ENCODE results near the gene CCDC88C. TPM values are rescaled to one million over a fixed set of nuclear protein-coding genes. Genes with fewer than 3 reads are reported as not detected.

The CCDC88C gene
- total RNA-seq, 1 experiment from 2014 or later, result 29.8 TPM

DNA sequence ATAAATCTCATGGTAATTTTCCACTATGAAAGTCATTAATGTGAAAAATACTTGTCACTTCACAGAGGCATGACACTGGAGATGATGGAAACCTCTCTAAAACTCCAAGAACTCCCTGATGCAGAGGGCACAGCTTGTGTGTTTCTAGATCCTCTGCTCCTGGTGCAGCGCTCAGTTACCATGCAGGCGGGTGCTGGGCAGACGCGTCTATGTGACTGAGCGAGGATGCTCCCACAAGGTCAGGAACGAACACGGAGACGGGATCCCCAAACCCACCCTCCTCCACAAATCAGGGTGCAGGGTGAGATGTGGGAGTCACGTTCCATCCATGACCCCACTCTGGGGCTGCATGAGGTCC lies 81.5 kb downstream of the CCDC88C start:
- Histone ChIP-seq H3K36me3 (ENCODE audit: control insufficient read depth, insufficient read depth, low read length) (no peaks in the 10 kb centered on the region; the same call in 1 of the 2 replicates), H3K4me3 (ENCODE audit: low read depth, low read length) (no peak overlapping the region), H3K4me1 (no peaks in the 10 kb centered on the region), H3K27me3 (replicated peaks; ENCODE audit: control insufficient read depth, insufficient read depth, low read length) (no peaks in the 10 kb centered on the region), H3K9me3 (no peaks in the 10 kb centered on the region)
- no peak for DNase-seq
- Mint-ChIP-seq H3K9me3 (ENCODE audit: unreplicated experiment) (no peaks in the 10 kb centered on the region), H3K27ac (ENCODE audit: unreplicated experiment) (no peak overlapping the region), H3K27me3 (ENCODE audit: insufficient read depth, unreplicated experiment) (no peaks in the 10 kb centered on the region), H3K36me3 (ENCODE audit: insufficient read depth, unreplicated experiment) (peaks cover 16% of the 10 kb centered on the region), H3K4me3 (ENCODE audit: unreplicated experiment) (no peak overlapping the region), H3K4me1 (ENCODE audit: low read depth, unreplicated experiment) (peaks cover 6% of the 10 kb centered on the region)
- no TSS peak for BruUV-seq (replicated peaks)
- ChIA-PET POLR2A (no interaction called here), CTCF (interaction anchor here (0.6 kb wide), 1 partner anchor 16 kb away, joined by 5 read pairs; no protein-coding TSS in a partner anchor)
- intact Hi-C loops (cut with micrococcal nuclease; ENCODE audit: unreplicated experiment), result no loop called here
- TF ChIP-seq, protein P1, sequence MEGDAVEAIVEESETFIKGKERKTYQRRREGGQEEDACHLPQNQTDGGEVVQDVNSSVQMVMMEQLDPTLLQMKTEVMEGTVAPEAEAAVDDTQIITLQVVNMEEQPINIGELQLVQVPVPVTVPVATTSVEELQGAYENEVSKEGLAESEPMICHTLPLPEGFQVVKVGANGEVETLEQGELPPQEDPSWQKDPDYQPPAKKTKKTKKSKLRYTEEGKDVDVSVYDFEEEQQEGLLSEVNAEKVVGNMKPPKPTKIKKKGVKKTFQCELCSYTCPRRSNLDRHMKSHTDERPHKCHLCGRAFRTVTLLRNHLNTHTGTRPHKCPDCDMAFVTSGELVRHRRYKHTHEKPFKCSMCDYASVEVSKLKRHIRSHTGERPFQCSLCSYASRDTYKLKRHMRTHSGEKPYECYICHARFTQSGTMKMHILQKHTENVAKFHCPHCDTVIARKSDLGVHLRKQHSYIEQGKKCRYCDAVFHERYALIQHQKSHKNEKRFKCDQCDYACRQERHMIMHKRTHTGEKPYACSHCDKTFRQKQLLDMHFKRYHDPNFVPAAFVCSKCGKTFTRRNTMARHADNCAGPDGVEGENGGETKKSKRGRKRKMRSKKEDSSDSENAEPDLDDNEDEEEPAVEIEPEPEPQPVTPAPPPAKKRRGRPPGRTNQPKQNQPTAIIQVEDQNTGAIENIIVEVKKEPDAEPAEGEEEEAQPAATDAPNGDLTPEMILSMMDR (IDR thresholded peaks at IDR 0.05; ENCODE audit: insufficient read depth in 1 of 2, low read depth in 1 of 2, low read length in 1 of 2, severe bottlenecking in 1 of 2, unreplicated experiment in 1 of 2), result no peak

DNA sequence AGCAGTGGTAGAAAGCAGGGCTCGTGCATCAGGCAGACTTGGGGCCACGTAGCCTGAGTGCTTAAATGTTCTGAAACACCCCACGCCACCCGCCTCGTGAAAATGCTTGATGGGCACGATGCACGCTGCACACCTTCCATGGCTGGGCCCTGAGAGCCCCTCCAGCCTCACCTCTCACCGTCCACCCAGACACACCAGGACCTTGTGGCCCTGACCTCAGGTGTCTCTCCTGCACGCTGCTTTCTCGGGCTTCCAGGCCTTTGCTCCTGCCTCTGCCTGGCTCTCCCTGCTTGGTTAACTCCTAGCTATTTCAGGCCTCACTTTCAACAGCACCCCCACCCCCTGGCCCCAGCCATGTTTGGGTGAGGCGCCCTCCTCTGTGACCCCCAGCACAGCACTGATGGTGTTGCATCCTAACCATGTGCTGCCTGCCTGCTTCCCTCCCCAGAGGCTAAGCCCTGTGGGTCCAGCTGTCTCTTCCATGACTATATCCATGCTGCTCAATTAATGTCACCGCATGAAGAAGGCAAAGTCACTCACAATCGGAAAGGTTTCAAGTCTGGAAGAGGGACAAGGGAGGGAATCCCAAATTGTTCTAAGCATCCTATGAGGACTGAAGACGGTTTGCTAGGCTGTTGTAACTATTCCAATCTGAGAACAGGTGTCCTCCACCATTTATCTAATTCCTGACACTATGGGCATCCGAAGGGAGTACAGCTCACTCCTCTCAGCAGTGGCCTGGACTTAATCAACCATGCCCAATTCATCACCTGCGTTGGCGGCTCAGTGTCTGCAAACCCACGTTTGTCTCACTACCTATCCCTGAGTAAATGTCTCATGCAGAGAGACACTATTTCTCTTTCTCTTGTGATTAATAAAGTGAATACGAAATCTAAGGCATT lies 82.2 kb downstream of the CCDC88C start:
- no peak for DNase-seq
- no peaks in the 10 kb centered on the region for H3K27me3 Mint-ChIP-seq (ENCODE audit: insufficient read depth, unreplicated experiment)
- Histone ChIP-seq H3K4me1 (no peaks in the 10 kb centered on the region), H3K27me3 (replicated peaks; ENCODE audit: control insufficient read depth, insufficient read depth, low read length) (no peaks in the 10 kb centered on the region), H3K36me3 (ENCODE audit: control insufficient read depth, insufficient read depth, low read length) (no peaks in the 10 kb centered on the region; the same call in 1 of the 2 replicates), H3K9me3 (no peaks in the 10 kb centered on the region), H3K4me3 (ENCODE audit: low read depth, low read length) (no peak overlapping the region)
- BruUV-seq (replicated peaks), result no TSS peak
- ChIA-PET POLR2A (no interaction called here), CTCF (interaction anchor here (0.6 kb wide), 1 partner anchor 79 kb away, joined by 3 read pairs; no protein-coding TSS in a partner anchor)
- H3K4me3 Mint-ChIP-seq (ENCODE audit: unreplicated experiment), result no peak overlapping the region
- intact Hi-C loops (cut with micrococcal nuclease; ENCODE audit: unreplicated experiment), result no loop called here
- H3K4me1 Mint-ChIP-seq (ENCODE audit: low read depth, unreplicated experiment), result peaks cover 6% of the 10 kb centered on the region
- no peak overlapping the region for H3K27ac Mint-ChIP-seq (ENCODE audit: unreplicated experiment)
- TF ChIP-seq, protein P1 (IDR thresholded peaks at IDR 0.05; ENCODE audit: insufficient read depth in 1 of 2, low read depth in 1 of 2, low read length in 1 of 2, severe bottlenecking in 1 of 2, unreplicated experiment in 1 of 2), result no peak
- H3K36me3 Mint-ChIP-seq (ENCODE audit: insufficient read depth, unreplicated experiment), result peaks cover 16% of the 10 kb centered on the region
- no peaks in the 10 kb centered on the region for H3K9me3 Mint-ChIP-seq (ENCODE audit: unreplicated experiment)

DNA sequence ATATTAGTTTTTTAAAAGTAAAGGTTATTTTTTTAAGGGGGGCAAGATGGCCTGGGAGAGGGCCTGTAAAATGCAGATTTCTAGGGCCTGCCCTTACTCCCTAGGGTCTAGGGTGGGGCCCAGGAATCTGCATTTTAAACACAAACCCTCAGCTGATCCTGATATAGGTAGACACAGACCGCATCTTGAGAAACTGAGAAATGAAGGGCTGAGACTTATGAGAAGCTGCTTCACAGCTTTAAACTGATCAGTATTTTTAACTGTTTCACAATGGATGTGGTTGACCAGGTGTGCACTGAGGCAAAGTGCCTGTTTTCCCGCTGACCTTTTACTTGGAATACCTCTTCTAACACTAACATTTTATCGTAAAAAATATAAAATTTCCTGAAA lies 84.0 kb downstream of the CCDC88C start:
- CTCF ChIA-PET, result no interaction called here
- BruUV-seq (replicated peaks), result no TSS peak

More for the DNA sequence above, 84.0 kb downstream of the CCDC88C start:
- Histone ChIP-seq H3K4me3 (ENCODE audit: low read depth, low read length) (no peak overlapping the region), H3K9me3 (no peaks in the 10 kb centered on the region), H3K4me1 (no peaks in the 10 kb centered on the region), H3K27me3 (replicated peaks; ENCODE audit: control insufficient read depth, insufficient read depth, low read length) (no peaks in the 10 kb centered on the region), H3K36me3 (ENCODE audit: control insufficient read depth, insufficient read depth, low read length) (no peaks in the 10 kb centered on the region; the same call in 1 of the 2 replicates)
- Mint-ChIP-seq H3K4me1 (ENCODE audit: low read depth, unreplicated experiment) (peaks cover 6% of the 10 kb centered on the region), H3K27ac (ENCODE audit: unreplicated experiment) (no peak overlapping the region), H3K9me3 (ENCODE audit: unreplicated experiment) (no peaks in the 10 kb centered on the region), H3K27me3 (ENCODE audit: insufficient read depth, unreplicated experiment) (no peaks in the 10 kb centered on the region), H3K36me3 (ENCODE audit: insufficient read depth, unreplicated experiment) (peaks cover 5% of the 10 kb centered on the region), H3K4me3 (ENCODE audit: unreplicated experiment) (no peak overlapping the region)
- intact Hi-C loops (cut with micrococcal nuclease; ENCODE audit: unreplicated experiment), result no loop called here
- no peak for DNase-seq
- TF ChIP-seq, protein P1 (IDR thresholded peaks at IDR 0.05; ENCODE audit: insufficient read depth in 1 of 2, low read depth in 1 of 2, low read length in 1 of 2, severe bottlenecking in 1 of 2, unreplicated experiment in 1 of 2), result no peak
- POLR2A ChIA-PET, result no interaction called here
